Stimulated activated CD8-positive, alpha-beta memory T cell treated with anti-CD3 and anti-CD28 coated beads, Interleukin-4, amount 100 ng/mL, for 4 hours (primary cell): Measurements from ENCODE around the gene CNTN2.

Source experiments
- DNase-seq, 2 donors: peaks; one replicate each; pipeline ENCODE4 v3.0.0-alpha.2; 2020; ENCODE audit warnings: low read depth in 2 of 2, low spot score in 1 of 2

CNTN2 gene

DNA sequence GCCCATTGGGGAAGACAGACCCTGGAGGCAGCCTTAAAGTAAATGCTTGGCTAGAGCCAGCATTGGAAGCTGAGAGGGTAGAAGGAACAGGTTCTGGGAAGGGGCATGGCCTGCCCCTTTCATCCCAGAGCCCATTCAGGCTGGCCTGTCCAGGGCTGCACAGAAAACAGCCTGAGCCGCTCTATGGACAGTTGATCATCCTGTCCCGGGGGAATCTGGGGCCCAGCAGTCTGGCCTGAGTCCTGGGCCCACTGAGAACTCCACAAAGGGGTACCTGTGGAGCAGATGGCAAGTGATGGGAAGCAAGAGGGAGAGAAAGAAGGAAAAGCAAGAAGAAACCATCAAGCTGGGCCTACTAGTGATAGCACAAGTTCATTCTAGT lies 28.0 kb downstream of the CNTN2 start:
- no peak for DNase-seq

DNA sequence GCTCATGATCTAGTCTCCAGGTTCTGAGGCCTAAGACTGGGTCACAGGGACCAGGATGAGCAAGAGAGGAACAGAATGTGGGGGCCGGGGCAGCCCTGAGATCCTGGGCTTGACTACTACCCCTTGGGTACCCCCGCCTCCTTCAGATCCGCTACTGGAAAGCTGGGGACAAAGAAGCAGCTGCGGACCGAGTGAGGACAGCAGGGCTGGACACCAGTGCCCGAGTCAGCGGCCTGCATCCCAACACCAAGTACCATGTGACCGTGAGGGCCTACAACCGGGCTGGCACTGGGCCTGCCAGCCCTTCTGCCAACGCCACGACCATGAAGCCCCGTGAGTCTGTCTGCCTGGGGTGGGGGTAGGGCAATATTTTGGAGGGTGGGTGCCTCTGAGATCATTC lies 28.8 kb downstream of the CNTN2 start:
- no peak for DNase-seq

DNA sequence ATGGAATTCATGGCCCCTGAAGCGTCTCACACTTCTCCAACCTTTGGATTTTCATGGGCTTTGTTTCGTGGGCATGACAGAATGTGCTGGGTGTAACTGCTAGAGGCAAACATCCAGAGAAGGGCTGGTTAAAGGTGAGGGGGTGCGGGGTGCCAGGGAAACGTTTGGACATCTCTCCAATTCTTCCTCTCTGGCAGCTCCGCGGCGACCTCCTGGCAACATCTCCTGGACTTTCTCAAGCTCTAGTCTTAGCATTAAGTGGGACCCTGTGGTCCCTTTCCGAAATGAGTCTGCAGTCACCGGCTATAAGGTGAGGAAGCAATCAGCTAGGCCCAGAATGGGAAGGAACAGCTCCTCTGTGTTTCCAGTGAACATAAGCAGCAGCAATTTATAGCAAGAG lies 29.3 kb downstream of the CNTN2 start:
- no peak for DNase-seq

DNA sequence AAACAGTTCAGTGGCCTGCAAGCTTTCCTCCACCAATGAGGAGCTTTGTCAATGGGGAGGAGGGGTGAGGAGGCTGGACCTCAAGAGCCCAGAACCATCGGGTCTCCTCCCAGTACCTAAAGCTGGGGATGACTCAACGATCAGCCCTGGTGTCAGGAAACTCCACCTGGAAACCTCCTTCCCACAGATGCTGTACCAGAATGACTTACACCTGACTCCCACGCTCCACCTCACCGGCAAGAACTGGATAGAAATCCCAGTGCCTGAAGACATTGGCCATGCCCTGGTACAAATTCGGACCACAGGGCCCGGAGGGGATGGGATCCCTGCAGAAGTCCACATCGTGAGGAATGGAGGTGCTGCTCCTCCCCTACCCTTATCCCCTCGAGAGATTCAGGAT lies 29.9 kb downstream of the CNTN2 start:
- DNase-seq = no peak

DNA sequence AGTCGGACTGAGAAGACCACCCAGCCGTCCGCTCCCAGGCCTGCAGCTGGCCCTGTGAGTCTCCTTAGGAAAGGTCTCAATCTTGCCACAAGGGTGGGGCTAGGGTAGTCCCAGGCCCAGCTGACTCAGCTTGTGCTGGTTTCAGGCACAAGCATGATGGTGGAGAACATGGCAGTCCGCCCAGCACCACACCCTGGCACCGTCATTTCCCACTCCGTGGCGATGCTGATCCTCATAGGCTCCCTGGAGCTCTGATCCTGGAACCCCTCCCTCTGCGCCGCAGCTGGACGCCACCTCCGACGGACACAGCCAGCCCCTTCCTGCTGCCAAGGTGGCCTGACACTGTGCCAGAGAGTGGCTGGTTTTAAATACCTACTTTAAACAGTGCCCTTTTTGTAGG lies 30.5 kb downstream of the CNTN2 start:
- no peak for DNase-seq

DNA sequence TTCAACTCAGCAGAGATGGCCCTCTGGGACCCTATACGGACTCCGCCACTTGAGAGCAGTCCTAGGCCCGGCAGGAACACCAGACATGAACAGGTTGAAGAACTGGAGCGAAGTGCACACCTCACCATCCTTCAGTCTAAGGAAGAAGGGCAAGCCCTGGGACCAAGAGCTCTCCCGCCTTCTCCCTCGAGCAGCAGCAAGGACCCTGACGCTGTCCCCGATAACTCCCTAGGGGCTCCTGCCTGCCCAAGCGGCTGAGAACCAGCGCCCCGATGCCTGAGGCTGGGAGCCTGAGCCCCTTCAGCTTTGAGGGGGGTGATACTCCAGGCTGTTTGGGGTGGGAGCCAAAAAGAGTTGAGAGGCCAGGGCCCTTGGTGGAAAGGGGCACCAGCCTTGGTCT lies 31.1 kb downstream of the CNTN2 start:
- DNase-seq = no peak

DNA sequence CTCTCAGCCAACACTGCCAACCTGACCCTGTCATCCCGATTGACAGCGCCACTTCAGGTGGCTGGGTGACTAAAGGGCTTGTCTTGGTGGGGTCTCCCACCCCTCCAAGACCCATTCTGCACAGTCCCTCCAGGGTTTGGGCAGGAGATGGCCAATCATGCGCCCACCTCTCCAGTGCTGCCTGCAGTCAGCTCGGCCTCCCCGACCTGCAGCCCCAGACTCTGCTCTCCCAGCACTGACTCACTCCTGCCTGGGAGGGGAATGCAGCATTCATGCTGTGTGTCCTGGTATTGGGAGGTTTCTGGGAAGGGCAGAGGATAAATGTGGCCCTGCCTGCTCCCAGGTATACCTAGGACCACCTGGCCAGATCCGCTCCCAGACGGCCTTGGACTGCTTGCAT lies 31.5 kb downstream of the CNTN2 start:
- no peak for DNase-seq

DNA sequence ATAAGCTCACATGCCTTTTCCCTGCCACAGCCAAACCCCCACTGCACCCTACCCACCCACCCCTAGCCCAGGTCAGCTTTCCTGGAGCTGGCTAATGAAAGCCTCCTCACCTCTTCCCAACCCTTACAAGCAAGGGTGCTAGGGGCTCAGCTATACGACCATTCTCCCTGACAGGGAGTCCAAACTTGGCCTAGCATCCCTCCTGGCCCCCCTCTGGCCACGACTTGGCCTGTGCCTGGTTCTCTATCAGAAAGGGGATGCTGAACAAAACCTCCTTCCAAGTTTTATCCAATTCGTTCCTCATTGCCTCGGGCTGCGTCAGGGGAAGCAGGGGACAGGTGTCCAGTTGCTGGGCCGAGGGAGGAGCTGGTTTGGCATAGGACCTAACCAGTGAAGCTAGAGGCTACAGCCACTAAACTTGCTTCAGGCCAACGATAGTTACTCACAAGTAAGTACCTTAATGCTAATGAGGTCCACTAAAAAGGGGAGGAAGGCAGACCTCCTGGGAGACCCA lies 32.7 kb downstream of the CNTN2 start:
- DNase-seq = no peak

DNA sequence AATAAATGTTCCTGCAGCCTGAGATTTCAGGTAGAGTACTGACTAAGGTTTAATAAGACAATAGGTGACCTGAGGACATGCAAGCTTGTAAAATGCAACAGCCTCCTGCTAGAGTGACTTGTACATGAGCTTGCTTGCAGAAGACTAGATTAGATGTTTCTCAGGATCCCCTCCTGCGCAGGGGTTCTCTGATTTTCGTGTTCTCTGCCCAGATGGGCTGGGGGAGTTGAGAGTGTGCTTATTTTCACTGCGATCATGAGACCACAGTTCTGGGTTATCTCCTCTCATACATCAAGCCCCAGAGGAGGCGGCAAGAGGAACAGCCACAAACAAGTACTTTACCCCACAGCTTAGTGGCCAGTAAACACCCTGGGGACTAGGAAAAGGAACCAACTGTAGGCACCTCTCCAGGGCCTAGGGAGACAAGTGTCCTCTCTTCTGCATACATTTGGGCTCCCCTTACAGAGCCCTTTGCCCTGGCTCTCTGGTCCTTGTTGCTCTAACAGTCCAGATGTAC lies 33.3 kb downstream of the CNTN2 start:
- DNase-seq = no peak

DNA sequence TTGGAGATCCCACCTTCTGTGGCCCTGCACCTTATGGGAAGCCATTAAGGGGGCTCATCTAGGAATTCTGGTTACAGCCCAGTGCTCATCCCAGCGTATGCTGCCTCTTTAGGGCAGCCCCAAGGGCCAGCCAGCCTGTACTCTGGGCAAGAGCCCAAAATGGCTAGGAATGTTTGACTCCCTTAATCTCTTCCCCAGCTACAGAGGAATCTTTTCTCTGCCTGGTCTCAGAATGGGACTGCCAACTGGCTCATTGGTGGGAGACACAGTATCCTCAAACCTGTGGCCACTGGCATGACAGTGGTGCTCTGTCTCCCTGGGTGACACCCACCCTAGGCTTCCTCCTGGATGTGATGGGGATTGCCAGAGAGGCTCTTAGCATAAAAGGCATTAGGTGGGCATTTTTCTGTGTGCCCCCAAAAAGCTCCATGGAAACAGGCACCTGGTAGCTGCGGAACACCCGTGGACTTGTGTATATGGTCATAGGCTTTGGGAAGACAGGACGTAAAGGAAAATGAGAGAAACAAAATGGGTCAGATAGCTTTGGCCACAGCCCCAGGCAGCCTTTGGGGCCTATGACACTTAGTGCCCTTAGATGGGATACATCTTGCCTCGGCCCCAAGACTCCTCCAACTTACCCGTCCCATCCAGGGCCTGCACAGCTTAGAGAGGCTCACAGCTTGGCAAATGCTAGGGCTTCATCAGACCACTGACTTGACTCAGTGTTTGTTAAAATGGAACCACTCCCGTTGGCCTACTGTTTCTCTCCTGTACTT lies 34.3 kb downstream of the CNTN2 start:
- no peak for DNase-seq

DNA sequence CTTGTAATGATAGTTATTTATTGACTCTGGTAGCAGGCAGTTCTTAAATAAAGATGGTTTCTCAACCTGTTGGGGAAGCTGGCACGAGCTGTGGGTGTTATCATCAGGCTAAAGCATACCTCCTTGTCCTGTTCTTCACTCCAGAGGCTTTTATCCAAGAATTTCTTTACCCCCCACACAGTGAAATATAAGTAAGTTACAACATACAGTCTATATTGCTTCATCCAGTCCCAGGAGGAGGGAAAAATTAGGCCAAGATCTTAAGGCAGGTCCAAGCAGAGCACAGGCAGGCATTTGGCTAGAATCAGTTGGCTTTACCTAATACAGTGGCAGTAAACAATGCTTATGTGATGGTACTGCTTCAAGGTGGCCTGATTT lies 34.9 kb downstream of the CNTN2 start:
- DNase-seq = no peak

DNA sequence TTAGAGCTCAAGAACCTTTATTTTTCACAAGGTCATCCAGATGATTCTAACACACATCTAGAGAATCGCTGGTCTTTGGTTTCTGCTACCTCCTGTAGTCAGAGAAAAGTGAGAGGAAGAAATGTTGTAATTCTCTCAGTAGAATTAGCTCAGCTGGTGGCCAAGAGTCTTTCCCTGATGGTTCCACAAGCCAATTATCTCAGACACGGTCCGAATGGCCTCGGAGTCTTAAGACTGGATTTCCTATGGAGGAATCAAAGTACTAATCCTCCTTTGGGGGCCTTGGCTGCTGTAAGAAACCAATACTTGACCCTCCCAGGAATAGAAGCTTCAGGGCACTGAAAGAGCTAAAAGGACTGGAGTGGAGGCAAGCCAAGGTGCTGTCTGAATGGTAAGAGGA lies 39.4 kb downstream of the CNTN2 start:
- DNase-seq = no peak

DNA sequence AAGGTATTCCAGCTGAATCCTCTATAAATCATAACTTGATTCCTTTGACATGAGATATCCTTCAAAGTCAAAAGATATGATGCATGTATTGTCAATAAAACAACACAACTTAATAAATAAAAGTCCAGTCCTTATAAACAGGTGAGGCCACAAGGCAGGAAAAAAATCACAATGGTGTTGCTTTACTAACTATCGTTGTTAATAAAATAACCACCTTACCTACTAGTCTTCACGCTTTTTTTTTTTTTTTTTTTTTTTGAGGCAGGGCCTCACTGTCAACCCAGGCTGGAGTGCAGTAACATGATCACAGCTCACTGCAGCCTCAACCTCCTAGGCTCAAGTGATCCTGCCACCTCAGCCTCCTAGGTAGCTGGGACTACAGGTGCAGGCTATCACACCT lies 41.3 kb downstream of the CNTN2 start, which contains the start of gene TMEM81:
Gene TMEM81 (minus strand): TSS at position 101 of the 400 bp plus-strand sequence. CDS start 140 bp downstream, outside the sequence.
- no peak for DNase-seq

DNA sequence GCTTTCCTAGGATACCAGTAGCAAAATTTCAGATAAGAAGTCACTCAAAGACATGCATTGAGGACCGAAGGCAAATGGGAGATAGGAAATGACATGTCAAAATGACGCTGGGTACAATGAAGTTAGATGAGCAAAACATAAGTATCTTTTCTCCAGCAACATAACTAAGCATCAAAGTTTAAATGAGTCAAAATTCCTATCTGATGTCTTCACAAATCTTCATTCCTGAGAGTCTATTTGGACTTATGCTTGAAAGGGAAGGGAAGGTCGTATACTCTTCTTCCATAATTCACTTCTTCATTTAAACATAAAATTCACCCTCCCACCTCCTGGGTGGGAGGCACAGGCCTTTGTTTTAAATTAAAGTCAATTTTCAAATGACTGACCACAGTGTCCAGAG lies 45.3 kb downstream of the CNTN2 start:
- no peak for DNase-seq

DNA sequence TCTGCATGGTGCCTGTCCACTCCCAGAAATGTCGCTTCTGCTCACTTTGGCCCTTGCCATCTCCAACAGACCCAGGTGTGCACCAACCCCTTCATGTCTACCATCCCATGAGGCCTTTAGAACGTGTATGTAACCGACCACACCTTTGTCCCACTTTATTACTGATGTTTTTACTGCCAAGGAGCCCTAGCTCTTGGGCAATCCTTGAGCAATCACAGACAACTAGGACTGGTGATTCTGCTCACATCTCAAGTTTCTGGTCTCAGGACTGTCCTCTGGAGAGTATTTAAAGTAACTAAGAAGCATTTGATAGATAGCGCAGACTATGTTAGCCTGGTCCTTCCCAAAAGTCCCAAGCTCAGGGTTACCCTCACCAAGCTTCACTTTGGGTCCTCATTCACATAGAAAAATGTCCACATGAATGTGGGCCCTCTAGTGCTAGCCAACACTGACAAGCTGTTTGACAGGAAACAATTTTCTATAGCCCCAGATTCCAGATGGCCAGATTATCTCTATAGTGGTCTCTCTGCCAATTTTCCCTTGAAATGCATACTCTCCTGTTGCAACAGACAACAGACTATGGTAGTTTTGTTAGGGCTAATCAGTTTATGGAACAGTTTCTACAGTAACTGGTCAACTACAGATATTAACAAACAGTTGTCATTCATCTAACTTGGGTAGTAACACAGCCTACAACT lies 48.2 kb downstream of the CNTN2 start:
- DNase-seq = no peak

DNA sequence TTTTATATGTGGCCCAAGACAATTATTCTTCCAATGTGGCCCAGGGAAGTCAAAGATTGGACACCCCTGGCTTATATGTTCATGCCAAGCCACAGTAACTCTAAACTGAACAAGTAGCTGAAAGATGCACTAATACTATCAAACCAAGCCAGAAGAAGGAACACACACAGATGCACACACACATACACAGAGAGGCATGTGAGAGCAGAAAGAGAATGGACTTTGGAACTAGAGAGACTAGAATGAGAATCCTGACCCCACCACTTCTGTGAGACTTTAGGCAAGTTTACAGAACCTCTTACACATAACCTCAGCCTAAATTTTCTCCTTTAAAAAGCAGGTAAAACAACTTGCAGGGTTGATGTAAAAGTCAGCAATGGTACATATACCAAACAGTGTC lies 52.4 kb downstream of the CNTN2 start:
- no peak for DNase-seq

DNA sequence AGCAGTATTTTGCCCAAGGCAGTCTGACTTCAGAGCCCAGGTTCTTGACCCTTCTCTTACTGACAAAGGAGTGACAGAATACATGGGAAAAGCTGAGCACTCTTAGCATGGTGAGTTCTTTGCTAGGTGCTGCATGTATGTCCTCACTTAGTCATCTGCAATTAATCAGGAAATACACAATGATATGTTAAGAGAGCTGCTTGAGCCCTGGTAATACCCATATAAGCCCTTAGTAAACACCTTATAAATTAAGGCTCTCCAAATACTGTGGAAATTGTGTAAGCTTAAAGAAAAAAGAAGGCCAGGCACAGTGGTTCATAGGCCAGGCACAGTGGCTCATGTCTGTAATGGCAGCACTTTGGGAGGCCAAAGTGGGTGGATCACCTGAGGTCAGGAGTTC lies 55.2 kb downstream of the CNTN2 start:
- DNase-seq = no peak

DNA sequence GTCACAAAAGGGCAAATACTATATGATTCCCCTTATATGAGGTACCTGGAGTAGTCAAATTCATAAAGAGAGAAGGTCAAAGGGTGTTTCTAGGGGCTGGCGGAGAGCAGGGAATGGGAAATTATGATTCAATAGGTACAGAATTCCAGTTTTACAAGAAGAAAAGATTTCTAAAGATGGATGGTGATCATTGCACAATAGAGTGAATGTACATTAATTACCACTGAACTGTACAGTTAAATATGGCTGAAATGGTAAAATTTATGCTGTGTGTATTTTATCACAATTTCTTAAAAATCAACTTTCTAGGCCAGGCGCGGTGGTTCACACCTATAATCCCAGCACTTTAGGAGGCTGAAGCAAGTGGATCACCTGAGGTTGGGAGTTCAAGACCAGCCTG lies 59.4 kb downstream of the CNTN2 start:
- no peak for DNase-seq

DNA sequence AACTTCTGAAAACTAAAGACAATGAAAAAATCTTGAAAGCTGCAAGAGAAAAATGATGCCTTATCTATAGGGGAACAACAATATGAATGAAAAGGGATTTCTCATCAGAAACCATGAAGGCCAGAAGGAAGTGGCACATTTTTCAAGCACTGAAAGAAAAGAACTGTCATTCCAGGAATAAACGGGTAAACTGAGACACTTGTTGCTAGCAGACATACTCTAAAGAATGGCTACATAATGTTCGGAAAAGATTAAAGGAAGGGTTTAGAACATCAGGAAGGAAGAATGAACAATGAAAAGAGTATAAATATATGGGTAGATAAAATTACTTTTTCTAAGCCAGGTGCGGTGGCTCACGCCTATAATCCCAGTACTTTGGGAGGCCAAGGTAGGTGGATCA lies 64.3 kb downstream of the CNTN2 start:
- no peak for DNase-seq

DNA sequence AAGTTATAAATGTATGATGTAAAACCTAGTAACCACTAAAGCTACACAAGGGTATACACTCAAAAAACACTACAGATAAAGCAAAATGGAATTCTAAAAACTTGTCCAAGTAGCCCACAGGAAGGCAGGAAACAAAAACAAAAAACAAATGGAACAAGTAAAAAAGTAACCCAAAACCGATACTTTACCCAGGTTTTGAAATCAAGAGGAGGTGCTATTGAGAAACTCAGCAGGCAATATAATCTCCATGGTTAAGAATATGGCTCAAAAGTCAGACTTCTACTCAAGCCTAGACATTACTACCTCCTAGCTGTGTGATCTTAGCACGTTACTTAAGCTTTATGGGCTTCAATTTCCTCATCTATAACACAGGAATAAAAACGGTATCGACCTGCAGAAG lies 65.5 kb downstream of the CNTN2 start:
- DNase-seq = no peak

DNA sequence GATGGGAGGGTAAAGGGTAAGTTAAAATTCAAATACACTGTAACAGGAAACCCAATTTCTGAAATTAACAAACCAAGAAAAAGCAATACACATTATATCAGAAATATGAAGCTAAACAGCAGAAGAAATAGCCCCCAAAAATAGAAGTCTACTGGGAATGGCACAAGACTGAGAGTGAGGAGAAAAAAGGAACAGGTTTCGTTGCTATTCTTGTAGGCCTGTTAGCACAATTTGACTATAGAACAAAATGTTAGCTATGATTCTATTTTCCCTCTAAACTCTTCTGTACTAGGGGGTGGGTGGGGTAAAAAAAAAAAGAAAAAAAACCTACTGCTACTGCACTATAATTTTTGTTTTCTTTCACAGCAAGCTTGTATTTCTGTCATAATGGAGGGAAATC lies 66.3 kb downstream of the CNTN2 start:
- no peak for DNase-seq

DNA sequence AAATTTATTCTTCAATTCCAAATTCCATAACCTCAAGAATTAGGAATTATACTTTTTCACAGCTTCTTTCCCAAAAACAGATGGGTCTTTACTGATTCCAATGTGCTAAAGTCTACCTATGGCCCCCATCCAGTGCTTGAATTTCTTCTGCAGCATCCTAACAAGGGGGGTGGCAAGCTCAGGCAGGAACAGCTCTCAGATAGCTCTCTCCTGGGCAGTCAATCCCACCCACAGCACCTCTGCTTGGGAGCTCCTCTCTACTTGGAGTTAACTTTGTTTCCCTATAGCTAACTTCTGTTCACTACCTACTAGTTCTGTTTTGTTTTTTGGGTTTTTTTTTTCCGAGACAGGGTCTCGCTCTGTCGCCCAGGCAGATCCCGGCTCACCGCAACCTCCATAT lies 66.7 kb downstream of the CNTN2 start:
- DNase-seq = no peak

DNA sequence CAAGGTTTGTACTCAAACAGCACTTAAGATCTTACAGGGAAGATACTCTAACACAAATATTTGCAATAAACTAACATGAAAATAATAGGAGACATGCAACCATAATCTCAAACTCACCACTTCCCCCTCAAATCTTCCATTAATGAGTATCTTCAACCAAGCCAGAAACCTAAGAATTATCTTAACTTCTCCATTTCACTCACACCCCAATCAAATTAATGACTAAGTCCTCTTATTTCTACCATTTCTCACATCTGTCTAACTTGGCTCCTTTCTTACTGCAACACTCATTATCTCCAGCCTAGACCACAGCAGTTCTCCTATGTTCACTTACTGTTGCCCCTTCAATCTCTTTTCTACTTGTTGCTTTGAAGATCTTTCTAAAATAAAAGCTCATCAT lies 68.3 kb downstream of the CNTN2 start:
- DNase-seq = no peak
